Measurements from ENCODE around the gene GRID1.
"Not testable (repeated sequence)": the region's sequence is repeated elsewhere in the genome, so short reads cannot be mapped to it uniquely, and the experiment has no call there.

GRID1 gene

DNA sequence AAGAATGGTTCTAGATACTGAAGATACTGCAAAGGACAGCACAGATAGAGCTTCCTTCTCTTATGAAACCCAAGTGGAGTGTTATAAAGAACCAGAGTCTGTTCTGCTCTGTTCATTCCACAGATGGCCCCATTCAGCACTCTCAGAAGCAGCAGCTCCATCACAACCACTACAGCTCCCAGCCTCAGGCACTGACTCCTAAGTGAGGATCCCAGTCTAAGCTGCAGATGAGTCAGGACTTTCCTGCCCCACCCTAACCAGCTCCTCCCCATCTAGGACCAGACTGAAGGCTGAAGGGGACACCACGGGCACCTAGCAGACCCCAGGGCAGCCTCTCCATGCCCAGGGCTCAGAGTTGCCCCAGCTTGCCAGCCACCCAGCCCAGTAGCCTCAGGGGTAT lies 379.8 kb downstream of the GRID1 start:
- no peak for DNase-seq (ENCODE audit: low spot score)

DNA sequence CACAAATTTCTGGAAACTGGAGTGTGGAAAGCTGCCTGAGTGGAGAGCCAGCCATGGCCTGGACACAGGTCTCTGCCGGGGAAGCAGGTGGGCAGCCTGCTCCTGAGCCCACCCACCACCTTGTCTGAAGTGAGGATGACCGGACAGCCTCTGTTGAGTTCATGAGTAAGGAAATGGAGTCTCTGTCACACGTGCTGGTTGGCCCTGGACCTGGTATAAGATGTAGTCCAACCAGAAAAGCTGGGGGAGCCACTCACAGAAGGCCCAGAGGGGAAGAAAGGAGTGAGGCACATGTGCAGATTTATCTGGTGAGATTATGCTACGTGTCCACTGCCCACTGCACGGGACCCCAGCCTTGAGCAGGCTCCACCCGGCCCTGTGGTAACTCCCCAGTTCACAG lies 383.5 kb downstream of the GRID1 start:
- DNase-seq (ENCODE audit: low spot score): no peak

DNA sequence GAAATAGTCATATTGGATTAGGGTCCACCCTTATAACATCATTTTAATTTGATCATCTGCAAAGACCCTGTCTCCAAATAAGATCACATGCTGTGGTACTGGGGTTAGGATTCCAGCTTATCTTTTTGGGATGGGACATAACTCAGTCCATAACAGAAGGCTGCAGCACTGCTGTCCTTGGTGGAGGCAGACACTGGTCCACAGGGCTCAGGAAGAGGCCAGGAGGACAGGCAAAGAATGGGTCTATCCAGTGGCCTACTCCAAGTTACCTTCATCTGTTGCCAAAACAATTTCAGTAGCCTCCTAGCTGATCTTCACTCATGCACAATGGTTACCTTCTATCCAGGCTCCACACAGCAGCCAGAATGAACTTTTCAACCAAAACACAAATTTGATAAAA lies 387.0 kb downstream of the GRID1 start:
- no peak for DNase-seq (ENCODE audit: low spot score)

DNA sequence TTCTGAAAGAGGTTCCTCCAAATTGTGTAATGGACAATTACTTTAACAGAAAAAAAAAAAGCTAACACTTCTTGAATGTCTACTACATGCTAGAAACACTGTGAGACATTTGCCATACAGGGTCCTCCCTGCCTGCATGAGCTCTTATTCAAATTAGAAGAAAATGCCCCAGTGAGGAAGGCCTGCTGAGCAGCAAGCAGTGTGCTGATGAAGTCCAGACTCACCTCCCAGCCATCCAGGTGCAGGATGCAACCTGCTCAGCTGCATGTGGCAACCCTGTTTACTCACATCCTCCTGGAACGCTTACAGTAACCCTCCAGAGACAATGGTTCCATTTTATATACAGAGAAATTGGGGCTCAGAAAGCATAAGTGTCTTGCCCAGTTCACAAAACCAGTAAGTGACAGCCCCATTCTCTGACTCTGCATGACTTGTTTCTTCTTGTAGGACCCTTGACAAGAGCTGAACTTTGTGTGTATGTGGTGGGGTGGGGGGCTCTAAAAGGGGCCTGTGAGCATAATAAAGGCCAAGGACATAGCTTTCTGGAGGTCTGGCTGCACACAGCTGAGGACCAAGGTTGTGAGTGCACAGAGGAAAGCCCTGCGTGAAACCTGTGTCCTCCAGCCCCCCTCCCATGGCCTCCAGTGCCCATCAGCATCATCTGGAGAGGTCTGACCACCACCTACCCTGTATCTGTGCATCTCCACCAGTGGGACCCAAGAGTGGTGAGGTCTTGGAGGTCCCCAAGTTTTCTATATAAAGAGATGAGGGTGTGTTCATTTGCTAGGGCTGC lies 387.8 kb downstream of the GRID1 start:
- no peak for DNase-seq (ENCODE audit: low spot score)

DNA sequence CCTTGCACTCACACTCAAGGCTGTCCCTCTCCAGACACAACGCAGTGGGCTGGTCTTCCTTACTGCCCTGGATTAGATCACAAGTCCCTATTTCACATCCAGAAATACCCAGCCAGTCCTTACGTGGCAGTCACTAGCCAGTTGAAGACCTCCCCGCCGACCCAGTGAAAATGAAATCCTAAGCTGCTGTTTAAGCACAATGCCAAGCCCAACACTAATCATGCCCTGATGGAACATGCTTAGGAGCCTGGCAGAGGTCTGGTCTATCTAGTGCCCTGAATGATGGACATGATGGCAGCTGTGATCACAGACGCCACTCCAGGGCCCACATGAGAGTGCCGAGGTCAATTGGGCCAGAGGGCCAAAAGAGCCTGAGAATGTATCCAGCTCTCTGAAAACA lies 389.0 kb downstream of the GRID1 start:
- no peak for DNase-seq (ENCODE audit: low spot score)

DNA sequence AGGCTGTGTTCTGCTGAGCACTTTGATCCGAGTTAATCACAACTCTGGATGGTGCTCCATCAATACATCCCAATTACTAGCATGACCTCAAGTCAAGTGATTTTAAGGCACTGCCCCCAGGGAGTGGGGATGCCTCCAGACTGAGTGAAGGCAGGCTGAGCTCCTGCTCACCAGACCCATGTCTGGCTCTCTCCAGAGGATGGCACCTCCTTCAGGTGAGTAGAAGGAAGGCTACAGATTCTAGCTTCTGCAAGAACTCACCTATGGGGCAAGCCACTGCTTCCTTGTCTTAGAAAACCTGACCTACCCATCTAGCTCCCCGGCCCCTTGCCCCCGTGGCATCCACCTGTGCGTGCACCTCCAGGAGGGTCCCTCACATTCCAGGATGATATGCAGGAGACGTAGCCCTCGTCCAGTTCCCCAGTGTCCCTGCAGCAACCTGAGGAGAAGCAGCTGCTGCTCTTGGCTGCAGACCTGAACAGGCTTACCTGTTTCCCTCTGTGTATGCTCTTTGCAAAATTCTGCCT lies 390.3 kb downstream of the GRID1 start:
- DNase-seq (ENCODE audit: low spot score): no peak

DNA sequence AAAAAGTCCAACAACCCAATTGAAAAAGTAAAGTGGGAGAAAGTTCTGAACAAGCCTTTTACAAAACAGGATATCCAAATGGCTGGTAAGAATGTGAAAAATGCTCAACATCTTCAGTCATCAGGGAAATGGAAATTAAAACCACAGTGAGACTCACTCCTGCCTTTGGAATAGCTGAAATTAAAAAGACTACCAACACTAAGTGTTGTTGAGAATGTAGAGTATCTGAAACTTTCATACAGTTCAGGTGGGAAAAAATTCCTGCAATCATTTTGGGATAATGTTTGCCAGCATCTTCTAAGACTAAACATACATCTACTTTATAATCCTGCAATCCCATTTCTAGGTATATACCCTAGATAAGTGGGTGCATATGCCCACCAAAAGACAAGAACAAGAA lies 395.1 kb downstream of the GRID1 start:
- DNase-seq (ENCODE audit: low spot score): no peak

DNA sequence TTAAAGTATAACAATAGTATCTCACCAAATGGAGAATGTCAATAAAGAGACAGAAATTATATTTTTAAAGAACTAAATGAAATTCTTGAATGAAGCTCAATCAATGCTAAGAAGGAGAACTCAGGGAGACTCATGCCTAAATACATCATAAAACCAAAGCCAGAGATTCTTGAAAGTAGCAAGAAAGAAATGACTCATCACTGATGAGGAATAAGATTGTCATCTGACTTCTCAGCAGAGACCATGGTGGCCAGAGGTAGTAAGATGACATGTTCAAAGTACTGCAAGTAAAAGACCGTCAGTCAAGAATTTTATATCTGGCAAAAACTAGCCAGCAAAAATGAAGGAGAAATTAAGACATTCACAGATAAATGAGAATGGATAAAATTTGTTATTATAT lies 399.0 kb downstream of the GRID1 start:
- DNase-seq (ENCODE audit: low spot score): no peak

DNA sequence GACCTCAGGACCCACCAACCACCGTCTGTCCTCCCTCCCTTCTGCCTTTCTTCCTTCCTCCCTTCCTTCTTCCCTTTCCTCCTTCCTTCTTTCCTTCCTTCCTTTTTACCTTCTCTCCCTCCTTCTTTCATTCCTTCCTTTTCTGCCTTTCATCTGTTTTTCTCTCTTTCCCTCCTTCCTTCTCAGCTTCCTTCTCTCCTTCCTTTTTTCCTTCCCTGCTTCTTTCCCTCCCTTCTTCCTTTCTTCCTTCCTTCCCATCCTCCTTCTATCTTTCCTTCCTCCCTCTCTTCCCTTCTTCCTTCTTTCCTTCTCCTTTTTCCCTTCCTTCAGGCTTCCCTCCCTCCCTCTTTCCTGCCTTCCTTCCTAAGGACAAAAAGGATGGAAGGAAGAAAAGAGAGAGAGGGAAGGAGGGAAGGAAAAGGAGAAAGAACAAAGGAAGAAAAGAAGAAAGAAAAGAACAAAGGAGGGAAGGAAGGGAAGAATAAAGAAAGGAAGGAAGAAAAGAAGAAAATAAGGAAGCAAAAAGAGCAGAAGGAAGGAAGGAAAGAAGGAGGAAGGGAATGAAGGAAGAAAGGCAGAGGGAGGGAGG lies 405.0 kb downstream of the GRID1 start:
- no peak for DNase-seq (ENCODE audit: low spot score)

DNA sequence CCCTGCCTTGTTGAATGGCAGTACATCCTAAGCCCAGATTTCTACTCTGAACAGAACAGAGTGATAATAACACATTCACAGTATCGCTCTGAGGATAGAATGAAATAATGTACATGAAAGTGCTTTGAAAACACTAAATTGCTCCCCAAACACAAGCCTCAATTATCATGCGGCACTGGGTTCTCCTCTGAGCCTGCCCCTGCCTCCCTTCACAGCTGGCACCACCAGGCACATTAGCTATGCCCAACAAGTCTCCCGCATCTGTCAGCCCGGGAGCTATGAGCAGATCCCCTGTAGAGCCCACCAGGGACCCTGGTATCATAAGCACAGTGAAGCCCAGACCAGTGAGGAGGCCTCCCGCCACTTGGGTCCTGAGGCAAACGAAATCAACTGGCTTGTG lies 405.5 kb downstream of the GRID1 start:
- DNase-seq (ENCODE audit: low spot score): no peak

DNA sequence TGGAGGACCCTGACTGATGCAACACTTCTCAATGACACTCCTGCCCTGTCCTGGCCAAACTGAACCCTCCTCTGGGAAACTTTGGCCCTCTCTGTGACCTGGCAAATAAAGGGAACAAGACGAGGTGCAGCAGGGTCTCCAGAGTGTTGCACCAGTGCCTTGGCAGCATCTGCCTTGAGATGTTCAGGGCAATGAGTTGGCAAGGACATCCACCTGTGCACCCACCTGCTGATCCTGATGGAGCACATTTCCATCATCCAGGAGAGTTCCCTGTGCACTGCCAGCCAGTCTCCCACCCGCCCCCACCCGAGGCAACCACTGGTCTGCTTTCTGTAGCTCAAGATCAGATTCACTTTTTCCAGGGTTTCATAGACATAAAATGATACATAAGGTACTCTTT lies 407.4 kb downstream of the GRID1 start:
- no peak for DNase-seq (ENCODE audit: low spot score)

DNA sequence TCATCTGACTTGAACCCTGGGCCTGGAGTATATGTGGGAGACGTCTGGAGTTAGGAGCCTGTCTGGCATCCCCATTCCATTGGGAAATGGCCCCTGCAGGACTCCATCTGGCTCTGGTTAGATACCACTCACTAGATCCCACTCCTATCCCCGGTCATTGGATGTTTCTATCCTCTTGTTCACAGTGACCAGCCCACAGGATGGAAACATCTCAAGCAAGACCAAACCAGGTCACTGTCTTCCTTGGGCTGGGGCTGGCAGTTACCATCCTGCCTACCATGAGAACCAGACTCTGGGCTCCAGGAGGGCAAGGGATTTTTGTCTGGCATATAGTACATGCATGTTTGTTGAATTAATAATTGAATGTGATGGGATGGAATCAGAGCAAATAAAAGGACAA lies 415.7 kb downstream of the GRID1 start:
- DNase-seq (ENCODE audit: low spot score): no peak

DNA sequence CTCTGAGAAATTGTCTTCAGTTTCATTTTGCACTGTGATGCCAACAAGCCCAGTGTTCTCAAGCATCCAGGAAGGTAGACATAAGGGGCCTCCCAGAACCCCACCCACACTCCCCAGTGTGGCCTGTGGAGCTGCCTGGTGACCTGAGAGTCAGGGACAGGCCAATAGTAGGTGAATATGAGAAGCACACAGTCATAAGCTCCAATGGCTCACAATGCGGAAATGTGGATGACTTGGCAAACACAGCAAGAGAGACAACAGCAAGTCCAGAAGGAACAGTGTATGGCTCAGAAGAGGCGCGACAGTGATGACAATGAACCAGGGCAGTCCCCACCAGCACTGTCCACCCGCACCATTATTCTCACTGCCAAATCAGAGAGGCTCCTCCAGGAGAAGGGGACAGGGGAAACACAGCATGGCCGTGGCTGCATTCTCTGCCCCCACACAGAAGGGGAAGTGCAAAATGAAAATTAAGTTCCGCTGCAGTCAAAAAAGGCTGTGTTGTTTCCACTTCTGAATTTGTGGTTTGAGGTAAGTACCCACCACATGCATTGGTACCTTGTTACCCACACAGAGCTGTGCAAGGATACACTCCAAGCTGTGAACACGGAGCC lies 419.8 kb downstream of the GRID1 start:
- DNase-seq (ENCODE audit: low spot score): no peak

DNA sequence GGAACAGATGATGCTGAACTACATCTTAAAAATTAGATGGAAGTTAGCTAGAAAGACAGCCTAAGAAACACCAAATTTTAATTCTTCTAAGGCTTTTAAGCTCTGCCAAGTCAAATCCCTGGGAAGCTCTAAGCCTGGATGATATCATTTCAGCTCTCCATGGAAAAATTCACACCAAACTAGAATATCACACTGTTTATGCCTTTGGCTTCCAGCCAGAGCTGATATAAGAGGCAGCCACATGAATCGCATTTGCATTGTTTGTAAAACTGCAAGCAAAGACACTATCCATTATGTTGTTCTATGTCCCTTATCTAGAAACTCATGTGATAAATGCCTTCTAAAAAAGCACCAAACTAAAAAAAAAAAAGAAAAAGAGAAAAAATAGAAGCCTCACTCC lies 430.4 kb downstream of the GRID1 start:
- no peak for DNase-seq (ENCODE audit: low spot score)

DNA sequence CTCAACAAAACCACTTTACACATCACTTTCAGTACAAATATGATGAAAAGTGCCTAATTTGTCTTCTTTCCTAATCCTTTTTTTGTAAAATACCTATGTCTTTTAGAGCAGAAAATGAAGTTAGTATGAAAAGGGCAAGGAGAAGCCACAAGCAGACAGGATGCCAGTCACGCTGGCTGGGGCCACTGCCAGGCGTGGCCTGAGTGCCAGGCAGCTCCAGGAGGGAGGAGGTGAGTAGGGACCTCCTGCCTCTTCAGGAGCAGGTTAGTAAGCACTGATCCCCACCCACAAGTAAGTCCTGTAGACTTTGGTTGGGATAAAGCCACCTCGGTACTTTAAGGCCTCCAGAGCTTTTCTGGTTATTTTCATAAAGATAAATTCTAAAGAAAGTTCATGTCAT lies 432.0 kb downstream of the GRID1 start:
- DNase-seq (ENCODE audit: low spot score): no peak

DNA sequence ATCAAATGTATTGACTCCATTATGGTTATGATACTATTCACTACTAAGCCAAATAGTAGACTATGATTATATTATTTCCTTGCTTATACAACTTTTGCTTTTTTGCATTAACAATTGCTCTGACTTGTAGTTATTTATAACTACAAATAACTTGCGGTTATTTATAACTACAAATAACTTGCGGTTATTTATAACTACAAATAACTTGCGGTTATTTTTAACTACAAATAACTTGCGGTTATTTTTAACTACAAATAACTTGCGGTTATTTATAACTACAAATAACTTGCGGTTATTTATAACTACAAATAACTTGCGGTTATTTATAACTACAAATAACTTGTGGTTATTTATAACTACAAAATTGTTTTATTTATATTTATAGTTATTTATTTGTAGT lies 436.6 kb downstream of the GRID1 start:
- DNase-seq (ENCODE audit: low spot score): not testable (repeated sequence)

DNA sequence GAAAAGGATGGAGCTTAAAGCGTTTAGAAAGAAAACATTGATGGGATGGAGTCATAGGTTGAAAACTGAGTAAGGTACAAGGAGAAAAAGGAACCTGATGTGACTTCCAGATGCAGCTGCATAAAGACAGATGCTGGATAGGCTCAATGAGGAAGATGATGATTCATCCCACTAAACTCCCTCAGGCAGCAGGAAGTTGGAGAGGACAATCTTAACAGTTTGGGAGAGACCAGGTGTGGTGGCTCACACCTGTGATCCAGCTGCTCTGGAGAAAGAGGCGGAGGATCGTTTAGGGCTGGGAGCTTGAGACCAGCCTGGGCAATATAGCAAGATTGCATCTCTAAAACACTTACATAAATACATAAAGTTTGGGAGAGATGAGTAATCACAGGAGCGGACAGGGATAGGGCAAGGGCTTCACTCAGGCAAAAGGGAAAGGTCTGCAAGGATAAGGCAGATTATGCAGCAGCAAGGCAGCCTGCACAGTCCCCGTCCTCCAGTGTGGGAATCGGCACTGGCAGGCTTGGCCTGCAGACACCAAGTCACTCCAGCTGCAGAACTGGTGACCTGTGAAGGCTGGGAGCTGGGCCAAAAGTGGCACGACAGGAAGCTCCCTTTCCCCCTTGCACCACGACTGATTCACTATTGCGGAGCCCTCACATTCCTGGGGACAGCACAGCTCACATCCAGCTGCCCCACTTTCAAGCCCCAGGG lies 438.5 kb downstream of the GRID1 start:
- DNase-seq (ENCODE audit: low spot score): no peak

DNA sequence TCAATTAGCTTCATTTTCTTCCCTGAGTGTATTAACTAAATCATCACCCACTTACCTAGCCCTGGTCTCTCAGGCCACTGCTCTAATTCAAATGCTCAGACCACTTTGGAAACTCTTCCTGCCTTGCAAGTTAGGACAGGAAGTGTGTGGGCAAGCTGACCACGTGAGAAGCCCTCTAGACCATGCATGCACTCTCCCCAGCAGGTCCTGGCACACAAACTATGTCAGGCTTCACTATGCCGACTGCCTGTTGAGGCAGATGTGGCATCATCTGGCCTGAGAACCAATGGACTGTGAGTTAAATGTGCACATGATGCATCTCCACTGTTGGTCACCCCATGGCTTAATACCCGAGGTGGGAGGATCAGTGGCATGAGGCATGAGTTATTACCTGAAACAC lies 439.6 kb downstream of the GRID1 start:
- no peak for DNase-seq (ENCODE audit: low spot score)

DNA sequence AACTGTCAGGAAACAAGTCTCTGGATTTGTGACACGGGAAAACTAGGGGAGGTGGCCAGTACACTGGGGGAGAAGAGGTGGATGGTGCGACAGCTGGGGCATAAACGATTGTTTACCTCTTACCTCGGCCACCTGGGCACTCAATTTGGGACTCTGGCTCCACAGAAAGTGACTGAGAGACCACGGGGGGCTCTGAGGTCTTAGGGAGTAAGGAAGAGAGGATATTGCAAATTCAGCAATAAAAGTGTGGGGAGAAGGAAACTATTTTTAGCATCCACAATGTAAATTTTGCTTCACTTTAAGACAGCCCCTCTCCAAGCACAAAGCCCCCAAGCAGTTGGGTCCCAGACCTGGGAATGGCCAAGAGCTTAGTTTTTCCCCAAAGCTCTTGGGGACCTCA lies 440.5 kb downstream of the GRID1 start:
- no peak for DNase-seq (ENCODE audit: low spot score)

DNA sequence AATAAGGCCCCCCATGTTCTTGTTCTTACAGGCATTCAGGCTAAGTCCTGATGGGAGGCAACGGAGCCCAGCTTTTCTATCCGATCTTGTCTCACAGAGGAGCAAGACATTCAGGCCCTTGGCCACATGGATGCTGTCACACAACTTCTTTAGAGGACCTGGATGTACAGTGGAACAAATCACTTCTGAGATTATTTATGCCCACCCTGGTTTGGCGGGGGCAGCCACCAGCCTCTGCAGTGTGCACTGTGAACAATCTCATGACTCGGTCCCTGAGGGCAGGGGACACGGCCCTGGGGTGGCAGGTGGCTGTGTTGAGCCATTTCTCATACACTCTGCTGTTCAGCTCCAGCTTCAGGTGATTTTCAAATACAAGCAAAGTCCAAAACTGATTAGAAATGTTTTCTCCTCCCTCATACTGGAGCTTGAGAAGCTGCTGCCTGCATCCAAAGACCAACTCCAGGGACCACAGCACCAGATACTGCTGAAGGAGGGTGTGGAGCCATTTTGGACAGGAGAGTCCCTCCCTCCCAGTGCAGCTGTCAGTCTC lies 441.3 kb downstream of the GRID1 start:
- DNase-seq (ENCODE audit: low spot score): no peak

DNA sequence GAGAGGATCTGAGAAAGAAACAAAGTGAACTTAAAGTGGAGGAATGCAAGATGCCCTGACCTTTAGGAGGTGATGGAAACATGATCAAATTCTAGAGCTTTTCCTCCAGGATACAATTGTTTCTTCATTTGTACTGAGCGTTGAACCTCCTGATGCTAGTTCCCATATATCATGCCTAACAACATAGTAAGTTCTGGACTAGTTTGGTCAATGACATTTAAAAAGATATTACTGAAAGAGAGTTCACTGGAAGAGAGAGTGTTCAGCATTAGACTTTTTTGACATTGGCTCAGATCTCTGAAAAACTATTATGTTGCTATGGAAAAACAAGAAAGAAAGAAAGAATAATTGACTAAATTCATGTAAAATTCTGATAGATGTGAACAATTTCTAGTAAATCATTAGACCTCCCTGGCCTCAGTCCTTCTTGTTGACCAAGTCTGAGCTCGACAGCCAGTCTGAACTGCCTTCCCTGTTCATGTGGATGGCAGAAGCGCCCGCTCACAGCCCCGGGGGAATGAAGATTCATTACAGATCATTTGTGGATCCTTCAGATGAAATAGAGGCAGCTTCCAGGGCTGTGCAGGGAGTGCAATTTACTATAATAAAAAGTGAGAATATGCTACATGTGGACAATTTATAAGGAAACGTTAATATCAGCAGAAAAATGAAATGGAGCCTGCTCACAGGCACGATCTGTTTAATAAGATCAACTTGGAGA lies 442.1 kb downstream of the GRID1 start:
- DNase-seq (ENCODE audit: low spot score): no peak

Measured in D341Med (cell line).